C4-2B (cell line): ENCODE data around the gene HDGFL3.

Experiments
- ZFX ChIP-seq: fragments of 450-650 bp; IDR thresholded peaks from 2 replicates; pipeline ENCODE4 v1.6.1; 2017
- TF ChIP-seq, protein P1 (sequence below): fragments of 450-650 bp; conservative IDR thresholded peaks from 2 replicates; pipeline ENCODE4 v1.5.1; 2017; ENCODE audit warnings: mild to moderate bottlenecking

DNA sequence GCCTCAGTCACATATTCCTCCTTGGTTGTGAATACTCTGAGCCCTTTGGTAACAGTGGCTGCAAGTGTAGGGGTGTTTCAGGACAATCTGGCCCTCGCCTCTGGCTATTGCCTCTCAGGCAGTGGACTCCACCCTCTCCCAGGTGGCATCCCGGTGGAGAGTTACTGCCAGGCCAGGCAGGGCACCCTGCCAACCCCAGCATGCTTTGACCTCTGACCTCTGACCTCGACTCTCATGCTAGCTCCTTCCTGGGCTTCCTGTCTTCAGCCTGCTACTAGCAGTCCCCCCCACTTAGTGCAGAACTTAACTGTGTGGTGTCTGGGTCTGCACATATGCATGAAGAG lies 94.7 kb downstream of the HDGFL3 start:
- TF ChIP-seq, protein P1, sequence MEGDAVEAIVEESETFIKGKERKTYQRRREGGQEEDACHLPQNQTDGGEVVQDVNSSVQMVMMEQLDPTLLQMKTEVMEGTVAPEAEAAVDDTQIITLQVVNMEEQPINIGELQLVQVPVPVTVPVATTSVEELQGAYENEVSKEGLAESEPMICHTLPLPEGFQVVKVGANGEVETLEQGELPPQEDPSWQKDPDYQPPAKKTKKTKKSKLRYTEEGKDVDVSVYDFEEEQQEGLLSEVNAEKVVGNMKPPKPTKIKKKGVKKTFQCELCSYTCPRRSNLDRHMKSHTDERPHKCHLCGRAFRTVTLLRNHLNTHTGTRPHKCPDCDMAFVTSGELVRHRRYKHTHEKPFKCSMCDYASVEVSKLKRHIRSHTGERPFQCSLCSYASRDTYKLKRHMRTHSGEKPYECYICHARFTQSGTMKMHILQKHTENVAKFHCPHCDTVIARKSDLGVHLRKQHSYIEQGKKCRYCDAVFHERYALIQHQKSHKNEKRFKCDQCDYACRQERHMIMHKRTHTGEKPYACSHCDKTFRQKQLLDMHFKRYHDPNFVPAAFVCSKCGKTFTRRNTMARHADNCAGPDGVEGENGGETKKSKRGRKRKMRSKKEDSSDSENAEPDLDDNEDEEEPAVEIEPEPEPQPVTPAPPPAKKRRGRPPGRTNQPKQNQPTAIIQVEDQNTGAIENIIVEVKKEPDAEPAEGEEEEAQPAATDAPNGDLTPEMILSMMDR, result no peak
- no peak for TF ChIP-seq ZFX
